ENCODE data around the gene FBXO46. TPM values are rescaled to one million over a fixed set of nuclear protein-coding genes. Genes with fewer than 3 reads are reported as not detected.

The FBXO46 gene
- total RNA-seq, 1 experiment from 2014 or later, result 12.8 TPM

- no TSS peak for BruUV-seq (replicated peaks)
- Histone ChIP-seq H4K20me1 (ENCODE audit: low read length) (no peaks in the 10 kb centered on the region), H3F3A (ENCODE audit: low read length, unreplicated experiment) (no peaks in the 10 kb centered on the region), H3K9me2 (replicated peaks; ENCODE audit: low read length) (no peaks in the 10 kb centered on the region), H2AFZ (ENCODE audit: low read length) (no peak overlapping the region), H3K36me3 (ENCODE audit: low read depth, low read length) (no peaks in the 10 kb centered on the region), H3K27me3 (ENCODE audit: low read length) (no peaks in the 10 kb centered on the region), H3K4me3 (ENCODE audit: low read length) (no peak overlapping the region), H3K4me1 (ENCODE audit: insufficient read depth, low read length) (no peaks in the 10 kb centered on the region), H3K9ac (ENCODE audit: low read length) (no peak overlapping the region), H3K27ac (ENCODE audit: low read length) (no peak overlapping the region), H3K4me2 (ENCODE audit: low read length) (no peak overlapping the region), H3K9me3 (ENCODE audit: low read length) (no peaks in the 10 kb centered on the region), H3K79me2 (ENCODE audit: low read length) (no peaks in the 10 kb centered on the region)
- intact Hi-C loops (cut with micrococcal nuclease), result no loop called here
- no peak for ATAC-seq
- no peak for DNase-seq
- ChIA-PET CTCF (no interaction called here), POLR2A (ENCODE audit: unreplicated experiment) (no interaction called here)
- TF ChIP-seq CTCF (conservative IDR thresholded peaks at IDR 0.05; ENCODE audit: low read depth, low read length) (no peak), EZH2 (IDR thresholded peaks at IDR 0.05; ENCODE audit: low read length, unreplicated experiment) (no peak), EZH2phosphoT487 (IDR thresholded peaks at IDR 0.05; ENCODE audit: borderline replicate concordance, low read length) (no peak)
Observed at GRCh38 chr19:45705710-45706415, 24.8 kb downstream of the FBXO46 start.

DNA sequence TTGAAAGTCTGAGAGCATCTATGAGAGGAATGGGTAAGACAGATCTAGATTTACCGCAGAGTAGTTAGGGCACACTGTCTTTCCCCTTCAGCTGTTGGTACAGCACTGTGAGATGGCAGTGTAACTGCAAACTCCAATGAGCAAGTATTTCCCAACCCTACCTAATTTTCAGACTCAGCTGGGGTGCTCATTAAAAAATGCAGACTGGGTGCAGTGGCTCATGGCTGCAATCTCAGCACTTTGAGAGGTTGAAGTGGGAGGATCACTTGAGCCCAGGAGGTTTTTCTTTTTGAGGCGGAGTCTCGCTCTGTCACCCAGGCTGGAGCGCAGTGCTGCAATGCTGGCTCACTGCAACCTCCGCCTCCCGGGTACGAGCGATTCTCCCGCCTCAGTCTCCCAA lies 25.6 kb downstream of the FBXO46 start:
- TF ChIP-seq EZH2 (IDR thresholded peaks at IDR 0.05; ENCODE audit: low read length, unreplicated experiment) (no peak), EZH2phosphoT487 (IDR thresholded peaks at IDR 0.05; ENCODE audit: borderline replicate concordance, low read length) (no peak), CTCF (conservative IDR thresholded peaks at IDR 0.05; ENCODE audit: low read depth, low read length) (no peak)
- CTCF ChIA-PET, result no interaction called here

GRCh38 chr19:45701676-45702075 lies 29.0 kb downstream of the FBXO46 start:
- H3K27ac ChIP-seq (ENCODE audit: low read length), result no peak overlapping the region
- ChIA-PET POLR2A (ENCODE audit: unreplicated experiment) (no interaction called here), CTCF (no interaction called here)
- no peak overlapping the region for H3K4me3 ChIP-seq (ENCODE audit: low read length)
- H3K27me3 ChIP-seq (ENCODE audit: low read length), result no peaks in the 10 kb centered on the region
- no peaks in the 10 kb centered on the region for H3K79me2 ChIP-seq (ENCODE audit: low read length)
- H3F3A ChIP-seq (ENCODE audit: low read length, unreplicated experiment), result no peaks in the 10 kb centered on the region
- H3K9me3 ChIP-seq (ENCODE audit: low read length), result no peaks in the 10 kb centered on the region
- BruUV-seq (replicated peaks), result no TSS peak
- intact Hi-C loops (cut with micrococcal nuclease), result no loop called here
- H4K20me1 ChIP-seq (ENCODE audit: low read length), result no peaks in the 10 kb centered on the region
- ATAC-seq, result no peak
- H2AFZ ChIP-seq (ENCODE audit: low read length), result no peak overlapping the region
- H3K9ac ChIP-seq (ENCODE audit: low read length), result no peak overlapping the region
- H3K4me1 ChIP-seq (ENCODE audit: insufficient read depth, low read length), result no peaks in the 10 kb centered on the region; the same call in 1 of the 2 replicates
- no peak for DNase-seq
- no peaks in the 10 kb centered on the region for H3K36me3 ChIP-seq (ENCODE audit: low read depth, low read length)
- H3K4me2 ChIP-seq (ENCODE audit: low read length), result no peak overlapping the region
- TF ChIP-seq EZH2phosphoT487 (IDR thresholded peaks at IDR 0.05; ENCODE audit: borderline replicate concordance, low read length) (no peak), EZH2 (IDR thresholded peaks at IDR 0.05; ENCODE audit: low read length, unreplicated experiment) (no peak), CTCF (conservative IDR thresholded peaks at IDR 0.05; ENCODE audit: low read depth, low read length) (no peak)
- no peaks in the 10 kb centered on the region for H3K9me2 ChIP-seq (replicated peaks; ENCODE audit: low read length)

More for the DNA sequence above, 25.6 kb downstream of the FBXO46 start:
- no peak for DNase-seq
- Histone ChIP-seq H3K27ac (ENCODE audit: low read length) (no peak overlapping the region), H3K27me3 (ENCODE audit: low read length) (no peaks in the 10 kb centered on the region), H3K9ac (ENCODE audit: low read length) (no peak overlapping the region), H3K36me3 (ENCODE audit: low read depth, low read length) (no peaks in the 10 kb centered on the region), H3K9me3 (ENCODE audit: low read length) (no peaks in the 10 kb centered on the region), H3K4me2 (ENCODE audit: low read length) (no peak overlapping the region), H3K4me1 (ENCODE audit: insufficient read depth, low read length) (no peaks in the 10 kb centered on the region), H4K20me1 (ENCODE audit: low read length) (no peaks in the 10 kb centered on the region), H3K79me2 (ENCODE audit: low read length) (no peaks in the 10 kb centered on the region), H3K4me3 (ENCODE audit: low read length) (no peak overlapping the region), H2AFZ (ENCODE audit: low read length) (no peak overlapping the region), H3F3A (ENCODE audit: low read length, unreplicated experiment) (no peaks in the 10 kb centered on the region), H3K9me2 (replicated peaks; ENCODE audit: low read length) (no peaks in the 10 kb centered on the region)
- ATAC-seq, result no peak
- BruUV-seq (replicated peaks), result no TSS peak
- intact Hi-C loops (cut with micrococcal nuclease), result no loop called here
- POLR2A ChIA-PET (ENCODE audit: unreplicated experiment), result no interaction called here
